ELF-1 (cell line): ENCODE measurements around the gene TMEM165.

Experiments used
- DNase-seq: peaks from one replicate; pipeline ENCODE4 v3.0.0-alpha.2; 2016; ENCODE audit warnings: low read depth, low spot score

Gene TMEM165

DNA sequence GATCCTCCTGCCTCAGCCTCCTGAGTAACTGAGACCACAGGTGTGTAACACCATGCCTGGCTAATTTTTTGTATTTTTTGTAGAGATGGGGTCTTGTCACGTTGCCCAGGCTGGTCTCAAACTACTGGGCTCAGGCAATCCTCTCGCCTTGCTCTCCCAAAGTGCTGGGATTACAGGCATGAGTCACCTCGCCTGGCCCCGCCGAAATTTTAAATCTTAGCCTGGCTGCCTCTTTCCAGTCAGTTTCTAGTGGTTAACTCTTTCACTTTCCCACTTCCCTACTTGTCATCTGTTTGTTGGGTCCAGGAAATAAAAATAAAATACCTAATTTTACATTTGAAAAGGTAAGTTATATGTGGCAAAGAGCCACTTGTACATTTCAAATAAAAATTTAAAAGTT lies 62.4 kb downstream of the TMEM165 start:
- no peak for DNase-seq

GRCh38 chr4:55458611-55459010 lies 62.9 kb downstream of the TMEM165 start:
- DNase-seq: no peak

DNA sequence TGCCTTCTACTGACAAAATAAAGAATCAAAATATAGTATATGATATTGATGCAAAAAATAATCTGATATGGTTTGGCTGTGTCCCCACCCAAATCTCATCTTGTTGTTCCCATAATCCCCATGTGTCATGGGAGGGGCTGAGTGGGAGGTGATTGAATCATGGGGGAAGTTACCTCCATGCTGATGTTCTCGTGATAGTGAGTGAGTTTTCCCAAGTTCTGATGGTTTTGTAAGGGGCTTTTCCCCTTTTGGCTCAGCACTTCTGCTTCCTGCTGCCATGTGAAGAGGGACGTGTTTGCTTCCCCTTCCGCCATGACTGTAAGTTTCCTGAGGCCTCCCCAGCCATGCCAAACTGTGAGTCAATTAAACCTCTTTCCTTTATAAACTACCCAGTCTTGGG lies 70.2 kb downstream of the TMEM165 start:
- DNase-seq: no peak

DNA sequence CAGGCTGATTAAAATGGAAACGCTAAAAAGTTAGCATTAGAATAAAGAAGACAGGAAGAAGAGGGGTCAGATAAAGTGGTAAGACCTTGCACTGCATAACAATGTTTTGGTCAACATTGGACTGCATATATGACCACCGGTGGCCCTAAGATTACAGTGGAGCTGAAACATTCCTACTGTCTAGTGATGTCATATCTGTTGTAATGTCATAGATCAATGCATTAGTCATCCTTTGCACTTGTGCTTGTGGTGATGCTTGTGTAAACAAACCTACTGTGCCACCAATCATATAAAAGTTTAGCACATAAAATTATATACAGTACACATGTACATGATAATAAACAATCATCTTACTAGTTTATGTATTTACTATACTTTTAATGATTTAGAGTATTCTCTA lies 73.0 kb downstream of the TMEM165 start:
- no peak for DNase-seq

DNA sequence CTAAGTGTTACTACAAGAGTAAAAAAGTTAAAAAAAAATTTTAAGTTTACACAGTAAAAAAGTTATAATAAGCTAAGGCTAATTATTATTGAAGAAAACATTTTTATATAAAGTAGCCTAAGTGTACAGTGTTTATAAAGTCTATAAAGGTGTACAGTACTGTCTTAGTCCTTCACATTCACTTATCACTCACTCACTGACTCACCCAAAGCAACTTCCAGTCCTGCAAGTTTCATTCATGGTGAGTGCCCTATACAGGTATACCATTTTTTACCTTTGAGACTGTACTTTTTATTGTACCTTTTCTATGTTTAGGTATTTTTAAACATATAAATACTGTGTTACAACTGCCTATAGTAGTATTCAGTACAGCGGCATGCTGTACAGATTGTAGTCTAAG lies 74.2 kb downstream of the TMEM165 start:
- DNase-seq: no peak
